HG03103 (cell line): ENCODE data around the gene RND1.
"Not testable (repeated sequence)": the region's sequence is repeated elsewhere in the genome, so short reads cannot be mapped to it uniquely, and the experiment has no call there.

ENCODE experiments used
- ATAC-seq: cut with Tn5 transposase; IDR thresholded peaks from one replicate; pipeline ENCODE4 v1.9.1; 2021; ENCODE audit warnings: low read depth; ENCODE audit not compliant: unreplicated experiment

RND1 gene

GRCh38 chr12:48869191-48869590 lies 3.5 kb upstream of the RND1 start:
- no peak for ATAC-seq

DNA sequence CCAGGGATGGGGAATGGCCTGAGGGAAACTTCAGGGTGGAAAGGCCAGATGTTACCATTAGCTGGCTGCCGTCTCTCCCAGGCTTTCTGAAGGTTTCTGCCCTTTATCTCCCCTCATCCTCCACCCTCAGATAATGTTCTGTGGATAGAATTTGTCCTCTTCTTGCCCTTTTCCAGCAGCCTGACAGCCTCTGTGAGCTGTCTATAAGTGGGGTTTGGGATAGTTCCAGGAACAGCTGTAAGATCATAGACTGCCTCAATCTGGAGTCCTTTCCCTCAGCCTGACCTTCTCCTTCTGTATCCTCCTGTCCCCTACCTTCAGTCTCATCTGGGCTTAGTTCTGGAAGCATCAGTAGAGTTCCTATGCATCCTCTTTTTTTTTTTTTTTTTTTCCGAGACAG lies 2.8 kb upstream of the RND1 start:
- no peak for ATAC-seq

- ATAC-seq = peak; percentile 38
Measured at GRCh38 chr12:48866052-48866711, 512 bp upstream of the RND1 start.

DNA sequence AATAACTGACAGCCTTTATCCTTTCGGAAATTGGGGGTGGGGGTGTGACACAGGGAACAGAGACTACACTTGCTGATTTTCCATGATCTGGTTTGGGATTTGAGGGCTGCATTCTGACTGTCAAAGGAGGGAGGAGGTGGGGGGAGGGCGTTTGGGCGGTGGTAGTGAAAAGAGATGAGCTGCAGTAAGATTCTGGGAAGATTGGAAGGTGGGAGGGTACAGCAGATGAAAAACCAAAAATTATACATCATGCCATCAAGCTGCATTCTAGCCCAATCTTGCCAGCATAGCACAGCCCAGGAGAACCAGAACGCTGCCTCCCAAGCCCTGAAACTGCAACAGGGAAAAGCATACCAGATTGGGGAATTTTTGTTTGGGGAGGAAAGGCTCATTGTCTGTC lies 2.4 kb downstream of the RND1 start:
- no peak for ATAC-seq

GRCh38 chr12:48862760-48863159 lies 2.9 kb downstream of the RND1 start:
- no peak for ATAC-seq

- ATAC-seq = no peak
Measured at GRCh38 chr12:48861111-48861510, 4.6 kb downstream of the RND1 start.

- not testable (repeated sequence) for ATAC-seq
Measured at GRCh38 chr12:48860236-48860635, 5.4 kb downstream of the RND1 start.

GRCh38 chr12:48859607-48860006 lies 6.1 kb downstream of the RND1 start:
- no peak for ATAC-seq

DNA sequence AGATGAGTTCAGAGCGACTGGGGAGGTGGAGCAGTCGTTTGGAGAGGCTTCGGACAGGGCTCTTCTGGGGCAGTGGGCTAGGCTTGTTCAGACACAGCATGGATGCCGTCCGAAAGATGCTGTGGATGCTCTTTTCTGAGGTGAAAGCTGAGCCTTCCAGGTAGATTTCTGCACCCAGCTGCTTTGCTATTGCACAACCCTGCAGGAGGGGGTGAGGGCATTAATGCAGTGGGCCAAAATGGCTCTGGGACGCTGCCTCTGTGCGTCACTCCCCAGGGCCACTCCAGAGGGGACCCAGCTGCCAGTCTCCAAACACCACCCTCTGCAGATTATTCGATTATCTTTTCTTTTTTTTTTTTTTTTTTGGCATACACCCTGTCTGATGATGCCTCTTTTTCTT lies 7.6 kb downstream of the RND1 start:
- no peak for ATAC-seq

DNA sequence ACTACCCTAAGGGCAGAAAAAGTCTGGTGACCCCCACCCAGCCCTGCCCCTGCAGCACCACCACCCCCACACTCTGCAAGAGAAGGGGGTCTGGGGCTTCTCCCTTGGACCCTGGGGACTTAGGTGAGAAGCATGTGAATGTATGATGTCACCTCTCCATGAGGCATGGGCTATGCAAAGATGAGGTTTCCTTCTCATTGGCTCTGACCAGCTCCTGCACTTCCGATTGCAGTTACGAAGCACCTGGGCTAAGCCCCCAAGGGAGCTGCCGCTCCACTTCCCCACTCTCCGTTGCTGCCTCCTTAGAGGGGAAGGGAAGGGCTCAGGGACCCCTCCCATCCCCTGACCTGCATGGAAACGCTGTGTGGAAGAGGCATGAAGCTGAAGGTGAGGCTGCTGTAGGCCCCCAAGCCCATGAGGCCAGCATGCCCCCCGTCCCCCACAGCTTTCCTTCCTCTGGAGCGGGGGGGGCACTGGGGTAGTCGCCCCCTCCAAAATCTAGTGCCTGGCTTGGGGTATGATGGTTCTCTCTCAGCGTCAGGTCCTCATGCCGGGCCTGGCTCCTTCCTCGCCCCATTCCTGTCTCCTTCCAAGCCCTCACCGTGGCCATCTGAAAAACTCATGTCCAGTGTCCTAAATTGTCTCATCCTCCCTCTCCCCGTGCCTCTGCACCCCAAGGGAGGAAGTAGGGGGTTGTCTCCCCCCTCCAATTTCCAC lies 8.2 kb downstream of the RND1 start:
- ATAC-seq = no peak

- ATAC-seq = no peak
Measured at GRCh38 chr12:48856379-48856778, 9.3 kb downstream of the RND1 start.

GRCh38 chr12:48854932-48855331 lies 10.7 kb downstream of the RND1 start:
- ATAC-seq = not testable (repeated sequence)

GRCh38 chr12:48854488-48854887 lies 11.2 kb downstream of the RND1 start:
- ATAC-seq = no peak

GRCh38 chr12:48852734-48853688 lies 12.7 kb downstream of the RND1 start:
- ATAC-seq = peak; percentile 38

DNA sequence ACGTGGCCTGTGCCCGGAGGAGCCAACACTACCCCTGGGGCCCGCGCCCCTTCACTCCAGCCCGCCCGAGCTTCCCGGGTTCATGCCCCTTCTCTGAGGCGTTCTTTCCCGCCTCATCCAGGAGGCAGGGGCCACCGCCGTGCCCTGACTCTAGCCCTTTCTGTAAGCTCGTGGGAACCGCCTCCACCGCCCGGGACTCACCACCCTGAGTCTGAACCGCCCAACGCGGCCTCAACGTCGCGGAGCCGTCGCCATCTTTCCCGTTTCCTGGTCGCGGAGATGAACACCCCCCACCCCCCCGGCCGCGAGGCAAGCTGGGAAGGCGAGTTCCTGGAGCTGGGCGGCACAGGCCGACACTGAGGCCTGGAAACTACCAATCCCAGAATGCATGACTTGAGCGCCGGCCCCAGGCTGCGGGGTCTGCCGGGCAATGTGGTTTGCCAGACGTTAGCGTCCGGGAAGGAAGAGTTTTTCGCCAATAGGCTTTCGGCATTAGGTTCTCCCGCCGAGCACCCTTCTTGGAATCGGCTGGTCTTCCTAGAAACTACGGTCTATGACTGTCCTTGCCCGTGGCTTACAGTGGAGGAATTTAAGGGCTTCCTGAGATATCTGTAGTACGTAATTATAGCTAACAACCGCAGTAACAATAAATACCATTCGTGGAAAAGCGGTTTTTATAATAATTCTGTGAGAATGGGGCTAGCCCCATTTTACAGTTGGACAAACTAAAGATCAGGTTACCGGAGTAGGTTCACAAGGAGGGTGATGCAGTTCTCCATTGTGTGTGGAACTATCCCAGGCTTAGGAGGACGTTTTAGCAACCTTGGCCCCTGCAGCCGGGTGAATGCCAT lies 13.6 kb downstream of the RND1 start, which contains the start of gene DDX23:
Gene DDX23, minus strand, starts transcription at position 281 of the 851 bp plus-strand sequence. CDS start 6,381 bp downstream, outside the sequence.
- peak; percentile 89 for ATAC-seq

DNA sequence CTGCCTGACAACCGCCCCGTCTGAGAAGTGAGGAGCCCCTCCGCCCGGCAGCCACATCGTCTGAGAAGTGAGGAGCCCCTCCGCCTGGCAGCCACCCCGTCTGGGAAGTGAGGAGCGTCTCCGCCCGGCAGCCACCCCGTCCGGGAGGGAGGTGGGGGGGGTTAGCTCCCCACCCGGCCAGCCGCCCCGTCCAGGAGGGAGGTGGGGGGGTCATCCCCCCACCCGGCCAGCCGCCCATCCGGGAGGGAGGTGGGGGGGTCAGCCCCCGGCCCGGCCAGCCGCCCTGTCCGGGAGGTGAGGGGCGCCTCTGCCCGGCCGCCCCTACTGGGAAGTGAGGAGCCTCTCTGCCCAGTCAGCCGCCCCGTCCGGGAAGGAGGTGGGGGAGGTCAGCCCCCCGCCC lies 23.6 kb downstream of the RND1 start:
- not testable (repeated sequence) for ATAC-seq

DNA sequence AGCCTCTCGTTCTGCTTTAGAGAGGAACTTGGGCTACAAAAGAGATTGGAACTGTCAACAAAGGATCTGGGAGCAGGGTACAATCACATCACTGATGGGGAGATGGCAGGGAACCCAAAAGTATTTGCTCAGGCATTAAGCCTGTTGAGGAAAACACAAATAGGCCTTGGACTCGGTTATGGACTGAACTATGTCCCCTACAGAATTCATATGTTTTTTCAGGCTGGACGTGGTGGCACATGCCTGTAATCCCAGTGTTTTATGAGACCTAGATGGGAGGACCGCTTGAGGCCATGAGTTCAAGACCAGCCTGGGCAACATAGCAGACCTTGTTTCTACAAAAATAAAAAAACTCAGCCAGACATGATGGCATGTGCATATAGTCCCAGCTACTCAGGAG lies 27.6 kb downstream of the RND1 start:
- no peak for ATAC-seq

DNA sequence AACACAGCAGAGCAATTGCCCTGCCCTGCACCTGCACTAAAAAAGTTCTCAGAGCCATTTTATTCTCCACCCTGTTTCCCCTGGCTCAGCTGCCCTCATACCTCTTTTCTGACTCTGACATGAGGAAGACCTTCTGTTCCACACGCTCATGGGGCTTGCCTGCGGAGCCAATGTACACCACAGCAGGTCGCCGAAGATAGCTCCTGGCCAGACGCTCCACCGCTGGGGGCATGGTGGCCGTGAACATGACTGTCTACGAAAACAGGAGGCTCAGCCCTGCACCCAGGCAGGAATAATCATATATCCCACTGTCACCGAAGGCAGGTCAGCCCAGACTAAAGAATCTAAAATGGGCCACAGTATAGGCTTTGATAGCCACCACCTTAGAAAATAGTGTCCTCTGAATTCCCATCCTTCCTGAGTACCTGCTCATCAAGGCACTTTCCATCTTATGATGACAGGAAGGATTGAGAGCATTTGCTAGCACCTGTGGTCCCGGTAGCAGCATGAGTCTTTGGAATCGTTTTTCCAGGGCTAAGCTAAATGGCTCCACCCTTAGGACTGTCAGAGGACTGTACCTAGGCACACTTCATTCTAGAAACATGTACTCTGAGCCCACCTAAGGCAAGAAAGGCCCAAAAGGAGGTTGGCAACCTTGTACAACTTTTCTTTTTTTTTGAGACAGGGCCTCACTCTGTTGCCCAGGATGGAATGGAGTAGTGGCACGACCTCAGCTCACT lies 33.2 kb downstream of the RND1 start:
- ATAC-seq = no peak

DNA sequence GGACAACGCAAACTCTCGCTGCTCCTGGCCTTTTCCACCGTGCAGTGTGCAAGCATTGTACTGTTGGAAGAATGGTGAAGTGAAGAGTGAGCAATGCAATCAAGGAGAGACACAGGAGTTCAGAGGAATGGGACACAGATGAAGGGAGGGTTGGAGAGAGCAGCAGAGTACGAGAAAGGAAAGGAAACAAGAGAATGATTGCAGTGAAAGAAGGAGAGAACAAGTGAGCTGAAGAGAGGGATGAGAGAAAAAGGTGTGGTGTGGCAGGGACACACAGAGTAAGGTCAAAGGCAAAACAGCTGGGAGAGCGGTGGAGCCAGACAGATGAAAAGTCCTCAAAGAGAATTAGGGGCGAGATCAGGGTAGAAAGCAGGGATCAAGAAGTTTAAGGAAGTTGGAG lies 34.4 kb downstream of the RND1 start:
- ATAC-seq = no peak
